Fibroblast of skin of right biceps (primary cell): ENCODE data around the gene EMCN.
"Not testable (repeated sequence)": the region's sequence is repeated elsewhere in the genome, so short reads cannot be mapped to it uniquely, and the experiment has no call there.

Experiments
- DNase-seq: peaks from one replicate; pipeline ENCODE4 v3.0.0-alpha.2; 2013

Gene EMCN, protein sequence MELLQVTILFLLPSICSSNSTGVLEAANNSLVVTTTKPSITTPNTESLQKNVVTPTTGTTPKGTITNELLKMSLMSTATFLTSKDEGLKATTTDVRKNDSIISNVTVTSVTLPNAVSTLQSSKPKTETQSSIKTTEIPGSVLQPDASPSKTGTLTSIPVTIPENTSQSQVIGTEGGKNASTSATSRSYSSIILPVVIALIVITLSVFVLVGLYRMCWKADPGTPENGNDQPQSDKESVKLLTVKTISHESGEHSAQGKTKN

DNA sequence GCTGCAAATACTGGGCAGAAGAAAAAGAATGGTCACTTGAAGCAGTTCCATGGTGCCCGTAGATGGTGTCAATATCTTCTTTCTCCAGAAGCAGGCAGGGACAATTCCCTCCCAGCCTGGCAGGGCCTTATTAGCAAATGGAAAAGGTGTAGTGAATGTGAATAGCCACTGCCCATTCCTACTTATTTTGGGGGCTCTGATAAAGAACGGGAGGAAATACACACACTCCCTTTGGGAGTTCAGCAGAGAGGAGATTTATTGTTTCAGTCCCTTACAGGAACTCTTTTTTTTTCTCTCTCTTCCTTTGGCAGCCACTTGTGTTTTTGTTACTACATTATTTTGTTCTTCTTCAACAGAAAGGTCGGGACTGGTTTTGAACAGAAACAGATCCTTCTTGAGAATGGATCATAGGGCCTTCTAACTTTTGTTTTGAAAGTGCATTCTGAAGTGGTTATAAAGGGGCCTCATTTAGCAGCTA lies at the start of gene EMCN:
TSS of gene EMCN (minus strand) at position 159 of the 478 bp plus-strand sequence. CDS start at position 51, 108 bp downstream.
- DNase-seq, result peak; percentile 23

DNA sequence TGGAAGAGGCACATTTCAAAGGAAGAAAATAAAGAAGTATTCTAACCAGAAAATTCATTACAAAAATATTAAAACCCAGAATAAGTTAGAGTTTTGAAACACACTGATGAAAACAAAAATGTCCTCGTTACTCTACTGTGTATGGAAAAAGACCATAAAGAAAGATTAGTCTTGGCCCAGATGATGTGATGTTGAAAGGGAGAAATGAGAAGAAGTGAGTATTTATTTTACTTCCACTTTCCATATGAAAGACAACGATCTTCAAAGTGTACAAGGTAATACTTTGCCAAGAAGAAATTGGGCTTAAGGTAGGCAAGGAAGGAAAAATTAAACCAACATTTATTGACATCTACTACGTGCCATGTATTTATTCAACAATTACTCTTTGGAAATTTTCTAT lies 48.6 kb upstream of the EMCN start:
- DNase-seq, result no peak

DNA sequence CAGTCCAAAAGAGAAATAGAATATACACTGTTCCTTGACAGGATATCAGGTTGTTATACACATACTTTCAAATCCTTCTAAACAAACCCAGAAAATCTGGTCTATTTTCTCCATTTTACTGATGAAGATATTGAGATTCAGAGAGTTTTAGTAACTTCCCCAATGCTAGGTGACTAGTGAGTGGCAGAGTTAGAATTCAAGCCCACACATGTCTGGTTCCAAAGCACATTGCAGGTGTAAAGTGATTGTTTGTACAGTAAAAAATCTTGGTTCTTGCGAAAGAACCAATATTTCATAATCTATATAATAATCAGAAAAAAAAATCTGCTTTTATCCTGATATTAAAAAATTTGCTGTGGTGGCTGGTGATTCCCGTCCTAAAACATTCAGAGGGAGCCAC lies 39.5 kb upstream of the EMCN start:
- DNase-seq, result no peak

DNA sequence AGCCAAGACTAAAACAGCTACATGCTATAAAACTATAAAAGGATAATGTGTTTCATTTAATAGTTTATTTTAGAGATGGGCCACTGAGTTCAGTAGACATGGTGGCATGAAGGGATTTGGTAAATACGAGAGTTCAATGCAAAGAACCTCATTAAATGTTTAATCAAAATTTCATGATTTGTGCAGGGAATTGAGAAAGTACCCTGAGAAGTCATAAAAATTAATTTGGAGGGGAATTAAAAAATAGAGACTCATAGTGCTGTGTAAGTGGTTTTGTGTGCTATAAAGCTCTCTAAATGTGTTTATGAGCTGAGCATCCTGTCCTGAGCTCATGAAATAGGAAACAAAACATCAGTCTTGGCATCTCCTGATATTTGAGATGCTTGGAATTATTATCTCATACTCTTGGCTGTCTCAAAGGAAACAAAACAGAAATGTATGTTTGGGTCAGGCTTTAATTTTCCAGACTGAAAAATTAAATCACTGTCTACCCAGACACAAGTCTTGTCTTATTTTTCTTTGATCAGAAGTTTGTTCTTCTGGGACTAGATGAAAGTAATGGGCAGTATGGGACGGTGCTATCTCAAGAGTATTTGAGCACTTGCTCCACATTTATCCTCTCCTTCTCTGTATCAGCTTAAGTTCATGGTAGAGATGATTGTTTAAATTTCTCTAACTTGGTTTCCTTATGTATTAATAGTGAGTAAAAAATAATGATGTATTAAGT lies 38.0 kb upstream of the EMCN start:
- no peak for DNase-seq

DNA sequence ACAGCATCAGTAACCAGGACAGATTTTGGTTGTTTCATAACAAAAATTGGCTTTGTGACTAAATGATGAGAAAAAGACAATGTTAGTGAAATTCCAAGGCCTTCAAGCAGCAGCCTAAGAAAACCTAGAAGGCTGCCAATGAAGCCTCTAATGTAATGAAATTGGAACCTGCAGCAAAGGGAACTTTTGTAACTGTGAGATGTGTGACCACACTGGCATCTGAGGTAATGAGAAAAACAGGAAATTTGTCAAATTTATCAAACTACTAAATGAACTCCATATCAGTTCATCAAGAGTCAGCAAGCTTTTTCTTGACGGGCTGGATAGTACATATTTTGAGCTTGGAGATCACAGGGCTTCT lies 30.4 kb upstream of the EMCN start:
- no peak for DNase-seq

DNA sequence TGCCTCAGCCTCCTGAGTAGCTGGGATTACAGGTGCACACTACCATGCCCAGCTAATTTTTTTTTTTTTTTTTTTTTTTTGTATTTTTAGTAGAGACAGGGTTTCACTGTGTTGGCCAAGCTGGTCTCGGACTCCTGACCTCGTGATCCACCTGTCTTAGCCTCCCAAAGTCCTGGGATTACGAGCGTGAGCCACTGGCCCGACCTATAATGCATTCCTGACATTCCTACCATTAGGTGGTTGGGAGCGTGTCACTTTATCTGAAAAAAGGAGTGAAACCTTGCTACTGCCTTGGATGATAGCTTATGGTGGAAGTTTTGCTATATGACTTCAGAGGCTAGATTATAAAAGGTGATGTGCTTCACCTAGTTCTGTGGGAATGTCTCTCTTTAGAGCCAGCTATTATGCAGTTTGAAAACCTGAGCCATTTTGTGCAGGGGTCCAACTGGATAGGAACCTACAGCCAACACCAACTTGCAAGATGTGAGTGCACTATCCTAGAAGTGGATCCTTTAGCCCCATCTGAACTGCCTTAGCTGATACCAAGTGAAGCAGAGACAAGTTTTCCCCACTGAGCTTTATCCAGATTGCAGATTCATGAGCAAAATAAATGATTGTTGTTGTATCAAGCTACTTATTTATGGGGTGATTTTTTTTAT lies 29.8 kb upstream of the EMCN start:
- DNase-seq, result no peak

DNA sequence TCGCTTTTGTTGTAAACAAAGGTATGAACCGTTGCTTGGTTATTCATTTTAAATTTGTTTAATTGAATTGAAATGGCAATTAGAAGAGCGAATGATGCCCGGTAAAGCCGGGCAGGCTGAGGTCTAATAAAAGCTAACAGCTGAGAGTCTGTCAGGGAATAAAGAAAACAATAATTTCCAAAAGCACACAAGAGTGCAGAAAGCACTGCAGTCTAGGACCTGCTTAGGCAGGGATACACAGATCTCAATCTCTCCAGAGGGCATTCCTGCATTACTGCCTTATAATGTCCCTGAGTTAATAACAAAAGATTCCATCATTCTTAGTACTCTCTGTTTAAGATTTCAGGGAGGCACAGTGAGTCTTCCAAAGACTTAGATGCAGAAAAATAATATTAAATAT lies 27.6 kb upstream of the EMCN start:
- DNase-seq, result no peak

DNA sequence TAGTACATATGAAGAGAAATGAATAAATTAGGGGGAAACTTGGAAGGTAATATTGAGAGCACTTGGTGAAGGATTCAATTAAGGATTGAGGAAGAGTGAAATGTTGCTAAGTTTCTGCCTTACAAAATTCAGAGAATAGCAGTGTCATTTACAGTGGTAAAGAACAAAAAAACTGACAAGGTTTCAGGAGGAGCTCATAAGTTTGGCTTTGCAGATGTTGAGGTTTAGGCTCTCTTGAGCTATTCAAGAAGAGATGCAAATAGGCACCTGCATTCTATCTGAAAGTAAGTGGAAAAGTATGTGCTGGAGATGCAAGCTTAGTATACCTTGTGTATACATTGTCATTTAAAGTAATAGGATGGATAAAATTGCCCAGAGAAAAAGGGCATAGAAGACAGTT lies 22.3 kb upstream of the EMCN start:
- DNase-seq, result no peak

DNA sequence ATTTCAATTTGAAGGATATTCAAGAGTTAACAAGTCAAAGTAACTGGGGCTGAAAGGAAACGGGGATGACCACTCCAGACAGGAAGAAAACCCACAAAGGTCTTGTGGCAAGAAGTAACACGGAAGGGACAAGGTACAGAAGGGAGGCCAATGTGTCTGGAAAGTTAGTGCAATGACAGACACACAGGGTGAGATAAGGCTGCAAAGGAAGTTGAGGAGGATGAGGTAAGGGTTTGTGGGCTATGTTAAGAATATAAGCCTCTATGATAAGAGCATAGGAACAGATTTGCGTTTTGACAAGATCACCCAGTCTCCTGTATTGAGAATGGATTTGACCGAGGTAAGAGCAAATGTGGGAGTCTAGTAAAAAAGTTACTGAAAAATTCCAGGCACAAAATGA lies 21.9 kb upstream of the EMCN start:
- DNase-seq, result no peak

DNA sequence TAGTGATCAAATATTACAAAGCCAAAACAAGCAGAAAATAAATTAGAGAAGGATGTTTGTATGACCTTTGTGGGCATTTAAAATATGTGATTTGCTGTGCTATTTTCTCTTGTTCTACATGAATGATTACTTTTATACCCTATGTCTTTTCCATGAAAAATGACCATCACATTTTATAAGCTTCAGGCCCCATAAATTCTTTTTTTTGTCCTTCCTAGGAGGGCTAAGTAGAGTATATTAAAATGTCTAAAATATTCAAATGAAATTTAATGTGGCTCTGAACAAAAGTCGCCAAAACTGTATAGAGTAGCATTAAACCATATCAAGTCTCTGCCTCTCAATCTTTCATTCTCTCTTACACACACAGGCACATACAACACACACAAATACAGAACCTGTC lies 15.9 kb upstream of the EMCN start:
- no peak for DNase-seq

DNA sequence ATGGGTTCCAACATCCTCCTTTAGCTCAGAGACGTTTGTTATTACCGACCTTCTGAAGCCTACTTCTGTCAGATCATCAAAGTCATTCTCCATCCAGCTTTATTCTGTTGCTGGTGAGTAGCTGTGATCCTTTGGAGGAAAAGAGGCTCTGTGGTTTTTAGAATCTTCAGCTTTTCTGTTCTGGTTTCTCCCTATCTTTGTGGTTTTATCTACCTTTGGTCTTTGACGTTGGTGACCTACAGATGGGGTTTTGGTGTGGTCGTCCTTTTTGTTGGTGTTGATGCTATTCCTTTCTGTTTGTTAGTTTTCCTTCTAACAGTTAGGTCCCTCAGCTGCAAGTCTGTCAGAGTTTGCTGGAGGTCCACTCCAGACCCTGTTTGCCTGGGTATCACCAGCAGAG lies 12.3 kb upstream of the EMCN start:
- not testable (repeated sequence) for DNase-seq

DNA sequence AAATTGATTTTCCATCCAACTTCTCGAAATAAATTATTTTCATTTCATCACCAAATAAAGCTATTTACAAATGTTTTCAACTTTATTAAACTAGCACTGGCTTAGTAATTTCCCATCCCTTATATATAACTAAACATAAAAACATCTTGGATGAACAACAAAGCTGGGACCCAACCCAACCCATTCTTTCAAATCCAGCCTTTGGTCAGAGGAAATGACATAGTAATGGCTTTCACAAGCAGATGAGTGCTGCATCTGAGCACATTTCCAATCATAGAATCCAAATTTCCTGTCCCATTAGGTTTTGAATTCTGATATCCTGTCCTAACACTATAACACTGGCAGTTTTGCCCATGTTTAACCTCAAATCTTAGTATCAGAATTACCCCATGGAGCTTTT lies 7.9 kb upstream of the EMCN start:
- DNase-seq, result no peak

DNA sequence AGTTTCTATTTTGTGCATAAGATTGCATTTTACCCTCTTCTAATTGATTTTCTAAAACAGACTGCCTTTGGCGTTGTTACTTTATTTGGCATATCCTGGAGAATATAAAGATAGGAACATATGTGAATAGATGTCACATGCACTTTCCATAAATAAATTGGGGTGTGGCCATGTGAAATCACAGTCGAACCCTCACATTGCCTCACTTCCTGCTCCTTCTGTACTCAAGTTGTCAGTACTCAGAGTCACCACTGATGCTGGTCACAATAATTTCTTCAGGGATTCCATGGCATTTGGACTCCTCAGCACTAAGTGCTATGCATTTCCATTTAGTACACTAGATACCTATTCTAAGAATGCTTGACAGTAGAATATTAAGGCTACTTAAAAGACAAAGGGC lies 1.4 kb upstream of the EMCN start:
- no peak for DNase-seq

DNA sequence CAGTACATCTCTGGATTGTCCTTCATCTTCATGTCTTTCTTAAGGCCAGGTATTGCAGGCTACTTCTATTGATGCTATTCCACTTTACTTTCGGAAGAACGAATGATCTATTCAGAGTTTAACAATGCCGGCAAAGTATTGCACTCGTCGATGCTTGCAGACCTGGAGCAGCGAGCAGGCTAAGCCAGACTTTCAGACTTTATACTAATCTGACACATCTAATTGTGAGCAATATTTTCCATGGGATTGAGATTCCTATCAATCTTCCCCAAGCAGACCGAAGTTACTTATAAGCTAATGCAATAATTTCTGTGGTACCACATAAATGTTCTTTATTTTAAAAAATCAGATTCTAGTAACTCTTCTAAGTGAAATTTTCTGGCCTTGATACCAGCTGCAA lies 1.6 kb downstream of the EMCN start:
- DNase-seq, result no peak

DNA sequence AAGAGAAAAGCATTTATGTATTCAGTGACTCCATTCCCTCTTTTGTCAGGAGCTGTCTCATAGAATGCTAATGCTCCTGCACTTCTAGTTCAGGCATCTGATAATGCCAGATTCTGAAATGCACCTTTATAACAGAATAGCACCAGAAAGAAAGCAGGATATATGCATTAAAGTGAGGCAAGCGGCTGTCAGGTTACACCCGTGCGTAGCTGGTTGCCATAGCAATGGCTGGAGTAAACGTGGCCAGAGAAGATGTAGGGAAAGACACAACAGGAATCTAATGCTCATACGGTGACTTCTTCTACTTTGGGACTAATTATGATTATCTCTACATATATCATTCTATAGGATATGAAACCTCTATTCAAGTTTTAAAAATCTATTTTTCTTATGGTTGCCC lies 5.9 kb downstream of the EMCN start:
- peak; percentile 20 for DNase-seq

DNA sequence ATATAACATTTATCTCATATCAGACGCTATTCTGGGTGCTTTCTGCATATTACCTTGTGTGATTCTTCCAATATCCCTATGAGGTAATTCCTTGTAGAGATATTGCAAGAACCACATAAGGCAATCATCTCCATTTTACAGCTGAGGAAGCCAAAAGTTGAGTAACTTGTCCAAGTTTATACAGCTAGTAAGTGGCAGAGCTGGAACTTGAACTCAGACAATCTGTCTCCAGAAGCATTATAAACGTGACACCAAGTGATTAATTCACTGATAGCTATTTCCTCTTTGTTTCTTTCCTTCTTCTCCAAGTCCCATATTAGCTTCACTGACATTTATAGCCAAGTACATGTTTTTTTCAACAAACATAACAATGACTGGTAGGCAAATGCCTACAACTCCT lies 7.3 kb downstream of the EMCN start:
- DNase-seq, result peak; percentile 72

DNA sequence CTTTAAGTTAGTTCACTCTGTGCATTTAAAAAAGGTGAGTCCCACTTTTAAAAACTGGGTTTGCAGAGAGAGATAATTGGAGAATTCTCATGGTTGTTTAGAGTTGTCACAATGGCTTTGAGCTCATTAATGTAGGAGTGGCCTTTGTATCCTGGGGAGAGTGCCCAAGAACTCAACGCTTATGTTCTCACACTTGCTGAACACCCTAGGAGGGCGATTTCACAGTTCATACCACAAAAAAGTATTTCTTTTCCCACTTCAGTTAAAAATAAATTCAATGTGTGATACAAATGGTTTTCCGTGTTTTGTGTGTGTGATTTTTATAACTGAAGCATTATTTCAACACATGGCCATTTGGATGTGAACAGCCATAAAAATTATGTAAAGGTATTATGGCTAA lies 8.4 kb downstream of the EMCN start:
- DNase-seq, result no peak

DNA sequence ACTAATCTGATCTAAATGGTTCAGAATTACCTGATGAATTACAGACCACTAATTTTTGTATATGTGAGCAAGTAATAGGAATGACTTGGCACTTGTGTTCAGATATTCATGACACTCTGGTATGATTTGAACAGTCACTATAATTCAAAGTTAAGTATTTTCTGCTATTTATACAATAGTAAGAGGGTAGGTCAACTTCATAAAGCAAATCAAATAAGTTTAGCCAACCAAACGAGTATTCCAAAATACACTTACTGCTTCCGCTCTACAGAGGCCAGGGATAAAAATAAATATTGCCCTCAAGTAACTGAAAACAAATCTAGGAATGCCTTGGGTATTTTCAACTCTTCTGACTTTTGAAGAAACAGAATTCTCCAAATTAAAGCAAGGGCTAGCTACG lies 9.1 kb downstream of the EMCN start:
- DNase-seq, result no peak

DNA sequence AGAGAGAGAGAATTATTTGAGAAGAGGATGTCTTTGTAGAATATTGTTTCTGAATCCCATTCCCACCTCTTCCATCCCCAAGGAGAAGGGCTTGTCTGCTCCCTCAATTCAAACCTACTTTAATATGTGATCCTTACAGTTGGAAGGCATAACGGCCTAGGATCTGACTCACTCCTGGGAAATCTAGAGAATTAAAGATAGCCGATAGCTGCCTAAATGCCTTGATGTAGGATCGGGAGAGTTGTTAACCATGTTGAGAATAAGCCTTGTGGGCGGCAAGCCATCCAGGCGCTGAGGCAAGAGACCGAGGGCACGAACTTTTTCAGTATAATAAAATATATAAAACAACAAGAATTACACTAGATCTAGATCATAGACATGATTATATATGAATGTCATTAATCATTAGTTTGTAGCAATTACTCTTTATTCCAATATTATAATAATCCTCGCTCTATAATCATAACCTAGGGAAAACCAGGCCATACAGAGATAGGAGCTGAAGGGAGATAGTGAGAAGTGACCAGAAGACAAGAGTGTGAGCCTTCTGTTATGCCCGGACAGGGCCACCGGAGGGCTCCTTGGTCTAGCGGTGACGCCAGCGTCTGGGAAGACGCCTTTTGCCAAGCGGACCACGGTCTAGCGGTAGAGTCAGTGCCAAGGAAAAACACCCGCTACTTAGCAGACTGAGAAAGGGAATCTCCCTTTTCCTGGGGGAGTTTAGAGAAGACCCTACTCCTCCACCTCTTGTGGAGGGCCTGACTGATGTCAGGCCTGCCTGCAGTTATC lies 13.5 kb downstream of the EMCN start:
- DNase-seq, result no peak

DNA sequence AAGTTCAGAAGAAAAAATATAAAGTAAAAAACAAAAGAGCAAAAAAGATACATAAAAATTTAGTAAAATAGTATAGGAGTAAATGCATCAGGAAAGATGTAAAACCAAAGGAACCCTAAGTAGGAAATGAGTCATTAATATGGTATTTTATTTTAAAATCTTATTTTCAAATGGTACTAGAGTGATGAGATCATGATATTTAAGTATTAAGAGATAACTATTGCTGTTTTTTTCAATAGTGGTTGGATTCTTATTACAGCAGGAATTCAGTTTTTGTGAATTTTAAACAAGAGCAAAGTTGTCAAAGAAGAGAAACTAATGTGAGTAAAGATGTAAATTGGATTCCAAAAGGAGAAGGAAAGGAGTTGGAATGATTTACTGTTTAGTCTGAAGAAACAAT lies 20.0 kb downstream of the EMCN start:
- peak; percentile 44 for DNase-seq

DNA sequence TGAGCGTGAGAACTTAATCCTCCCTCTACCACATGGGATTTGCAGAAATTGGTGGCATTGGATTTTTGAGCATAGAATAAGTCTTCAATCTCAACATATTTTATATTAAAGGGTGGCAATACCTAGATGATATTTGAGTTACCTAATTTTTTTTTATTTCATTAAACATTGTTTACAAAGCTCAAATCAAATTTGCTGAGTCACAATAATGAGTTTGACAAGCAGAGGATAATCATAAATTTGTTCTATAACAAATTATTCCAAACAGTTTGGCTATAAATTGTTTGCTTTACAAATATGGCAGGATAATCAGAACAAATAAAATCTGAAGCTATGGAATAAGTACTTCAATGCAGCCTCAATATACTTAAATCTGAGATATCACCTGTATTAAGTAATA lies 22.7 kb downstream of the EMCN start:
- DNase-seq, result no peak

DNA sequence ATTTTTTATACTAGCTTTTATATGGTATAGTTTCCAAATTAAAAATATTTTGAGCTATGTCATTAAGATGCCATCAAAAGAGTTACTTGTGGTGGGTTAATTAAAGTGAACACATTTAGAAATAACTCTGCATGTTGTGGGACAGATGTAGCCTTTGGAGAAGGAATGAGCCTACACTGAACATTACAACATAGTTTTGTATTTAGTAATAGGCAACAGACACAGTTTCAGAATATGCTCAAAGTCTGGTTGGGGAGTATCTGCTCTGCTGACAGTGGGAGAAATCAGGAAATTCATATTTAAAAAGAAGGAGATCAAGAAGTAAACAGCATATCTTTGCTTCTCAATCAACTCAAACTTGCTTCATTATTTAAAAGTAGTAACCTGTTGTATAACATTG lies 23.7 kb downstream of the EMCN start:
- peak; percentile 51 for DNase-seq

DNA sequence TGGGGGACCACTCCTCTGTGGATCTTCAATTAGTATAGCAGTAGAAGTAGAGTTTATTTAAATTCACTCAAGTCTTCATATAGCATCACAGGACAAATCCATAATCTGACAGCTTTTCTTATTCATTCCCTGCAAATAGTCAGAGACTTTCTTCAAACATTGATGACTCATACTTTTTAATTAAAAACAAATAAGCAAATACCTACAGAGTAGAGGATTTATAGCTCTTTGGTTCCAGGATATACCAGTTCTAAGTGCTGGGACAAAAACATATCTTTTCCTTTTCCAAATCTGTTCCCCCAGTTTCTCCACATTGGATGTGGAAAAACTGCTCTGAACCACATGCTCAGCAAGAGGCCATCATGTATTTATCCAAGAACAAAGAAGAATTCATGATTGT lies 24.1 kb downstream of the EMCN start:
- peak; percentile 55 for DNase-seq

DNA sequence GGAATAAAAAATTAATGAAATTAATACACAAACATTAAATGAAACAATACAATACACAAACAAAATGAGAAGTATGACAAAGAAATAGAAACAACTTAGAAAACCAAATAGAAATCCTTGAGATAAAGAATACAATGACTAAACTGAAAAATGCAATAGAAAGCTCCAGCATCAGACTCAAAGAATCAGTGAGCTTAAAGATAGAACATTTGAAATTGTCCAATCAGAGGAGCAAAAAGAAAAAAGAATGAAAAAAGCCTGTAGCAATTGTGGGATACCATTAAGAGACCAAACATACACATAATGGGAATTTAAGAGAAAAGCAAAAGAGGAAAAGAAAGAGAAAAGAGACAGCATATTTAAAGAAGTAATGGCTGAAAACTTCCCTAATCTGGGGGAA lies 25.7 kb downstream of the EMCN start:
- no peak for DNase-seq
